ENCODE data around the gene ATAD3B.
A peak's percentile ranks its signal among the peaks of the same experiment; 100 is the strongest.

ATAD3B gene

DNA sequence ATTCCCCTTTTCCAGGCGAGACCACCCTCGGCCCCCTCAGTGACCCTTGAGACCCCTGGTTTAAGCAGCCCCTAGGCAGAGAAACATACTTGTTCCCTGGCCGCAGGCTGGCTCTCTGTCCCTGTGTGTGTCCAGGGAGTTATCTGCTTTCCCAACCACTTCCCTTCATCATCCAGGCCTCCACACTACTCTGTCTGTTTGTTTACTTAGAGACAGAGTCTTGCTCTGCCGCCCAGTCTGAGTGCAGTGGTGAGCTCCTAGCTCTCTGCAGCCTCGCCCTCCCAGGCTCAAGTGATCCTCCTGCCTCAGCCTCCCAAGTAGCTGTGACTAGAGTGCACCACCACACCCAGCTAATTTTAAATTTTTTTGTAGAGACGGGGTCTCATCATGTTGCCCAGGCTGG, 41.9 kb upstream of the ATAD3B start:
- in situ Hi-C loops (cut with HindIII; ENCODE audit: low pct_unique_long_range_greater_than_20kb, low sequenced_read_pairs): no loop called here

DNA sequence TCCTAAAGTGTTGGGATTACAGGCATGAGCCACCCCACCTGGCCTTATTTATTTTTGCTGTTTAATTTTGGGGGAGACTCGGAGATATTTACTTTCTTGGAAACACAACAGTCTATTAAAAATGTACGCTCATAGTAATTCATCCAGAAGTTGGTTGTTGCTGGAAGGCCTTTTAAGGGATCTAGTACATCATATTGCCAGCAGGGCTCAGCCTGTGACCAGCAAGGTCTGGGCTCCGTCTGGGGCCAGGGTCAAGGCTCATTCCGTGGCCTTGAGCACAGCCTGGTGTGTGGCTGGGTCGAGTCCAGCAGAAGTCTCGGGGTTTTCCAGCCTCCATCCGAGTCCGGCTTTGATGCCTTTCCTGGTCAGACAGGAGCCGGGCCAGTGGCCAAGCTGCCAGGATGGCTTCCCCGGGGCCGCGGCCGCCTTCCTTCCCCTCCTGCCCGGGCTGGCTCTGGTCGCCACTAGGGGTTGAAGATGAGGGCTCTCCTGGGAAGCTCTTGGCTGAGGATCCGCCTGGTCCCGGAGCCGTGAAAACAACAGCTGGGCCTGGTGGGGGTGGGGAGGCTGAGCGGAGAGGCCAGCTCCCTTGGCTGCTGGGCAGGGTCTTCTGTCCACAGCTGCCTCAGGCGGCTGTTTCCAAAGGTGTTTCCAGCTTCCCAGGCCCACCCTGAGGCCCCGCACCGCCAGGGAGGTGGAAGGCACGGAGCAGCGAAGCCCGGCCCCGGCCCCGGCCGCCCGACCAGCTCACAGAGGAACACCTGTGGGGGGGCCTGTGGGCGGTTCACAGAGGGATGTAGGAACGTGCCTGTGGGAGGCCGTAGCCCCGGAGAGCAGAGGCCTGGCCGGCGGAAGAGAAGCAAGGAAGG, 41.2 kb upstream of the ATAD3B start:
- peak in 1 of 2 experiments; percentile 78 for DNase-seq (ENCODE audit: low read depth in 1 of 2, low spot score in 1 of 2)
- TF ChIP-seq JUND (IDR thresholded peaks at IDR 0.05; ENCODE audit: low read depth): no peak
- in situ Hi-C loops (cut with HindIII; ENCODE audit: low pct_unique_long_range_greater_than_20kb, low sequenced_read_pairs): no loop called here

More for the DNA sequence above, 41.9 kb upstream of the ATAD3B start:
- TF ChIP-seq JUND (IDR thresholded peaks at IDR 0.05; ENCODE audit: low read depth): no peak
- DNase-seq (ENCODE audit: low read depth in 1 of 2, low spot score in 1 of 2): no peak

DNA sequence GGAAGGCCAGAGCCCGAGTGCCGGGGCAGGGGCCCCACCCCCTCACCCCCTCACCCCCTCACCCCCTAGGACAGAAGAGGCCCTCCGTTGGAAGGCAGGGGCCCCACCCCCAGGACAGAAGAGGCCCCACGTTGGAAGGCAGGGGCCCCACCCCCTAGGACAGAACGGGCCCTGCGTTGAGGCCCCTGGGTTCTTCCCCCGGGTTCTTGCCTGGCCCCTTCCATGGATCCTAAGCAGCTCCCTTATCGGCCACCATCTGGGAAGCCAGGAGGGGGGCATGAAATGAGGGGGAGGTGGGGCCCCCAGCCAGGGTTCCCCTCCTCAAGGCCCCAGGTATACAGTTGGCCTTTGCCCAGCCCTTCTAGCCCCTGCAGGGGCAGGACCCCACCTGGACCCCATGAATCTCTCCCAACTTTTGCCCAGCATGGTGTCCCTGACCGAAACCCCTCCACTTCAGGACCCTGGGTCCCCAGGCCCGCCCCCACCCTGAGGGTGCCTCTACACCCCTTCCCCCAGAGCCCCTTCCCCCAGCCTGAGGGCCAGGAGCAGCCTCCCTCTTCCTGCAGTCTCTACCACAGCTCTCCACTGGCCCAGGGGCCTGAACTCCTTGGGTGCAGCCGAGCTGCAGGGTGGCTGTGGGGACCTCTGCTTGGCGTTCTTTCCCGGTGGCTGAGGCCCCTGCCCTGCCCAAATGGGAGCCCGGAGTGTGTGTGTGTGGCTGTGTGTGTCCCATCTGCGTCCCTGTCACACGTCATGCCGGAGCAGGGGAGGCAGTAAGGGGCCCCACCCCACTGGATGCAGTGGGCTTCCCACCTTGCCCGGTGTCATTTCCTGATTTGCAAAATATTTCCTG, 40.3 kb upstream of the ATAD3B start:
- no peak for TF ChIP-seq JUND (IDR thresholded peaks at IDR 0.05; ENCODE audit: low read depth)
- in situ Hi-C loops (cut with HindIII; ENCODE audit: low pct_unique_long_range_greater_than_20kb, low sequenced_read_pairs): no loop called here
- no peak for DNase-seq (ENCODE audit: low read depth in 1 of 2, low spot score in 1 of 2)

DNA sequence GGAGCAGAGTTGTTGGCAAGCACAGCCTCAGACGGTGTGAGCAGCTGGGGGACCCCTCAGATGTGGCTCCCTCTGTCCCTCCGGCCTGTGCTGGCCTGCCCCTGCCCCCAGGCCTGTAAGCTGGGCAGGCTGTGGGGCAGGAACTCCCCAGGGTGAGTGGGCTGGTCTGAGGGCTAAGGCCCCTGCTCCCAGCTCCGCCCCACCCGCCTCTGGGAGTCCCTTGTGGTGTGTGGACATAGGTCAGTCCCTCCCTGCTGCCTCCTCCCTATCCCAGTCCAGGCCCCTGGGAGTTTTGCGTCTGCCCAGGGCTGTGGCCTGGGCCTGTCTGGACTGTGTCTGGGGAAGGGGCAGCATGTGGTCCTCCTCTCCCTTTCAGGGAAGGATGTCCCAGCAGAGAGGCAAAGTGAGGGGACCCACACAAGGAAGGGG, 39.7 kb upstream of the ATAD3B start:
- in situ Hi-C loops (cut with HindIII; ENCODE audit: low pct_unique_long_range_greater_than_20kb, low sequenced_read_pairs): no loop called here
- no peak for TF ChIP-seq JUND (IDR thresholded peaks at IDR 0.05; ENCODE audit: low read depth)
- peak in 1 of 2 experiments; percentile 70 for DNase-seq (ENCODE audit: low read depth in 1 of 2, low spot score in 1 of 2)

DNA sequence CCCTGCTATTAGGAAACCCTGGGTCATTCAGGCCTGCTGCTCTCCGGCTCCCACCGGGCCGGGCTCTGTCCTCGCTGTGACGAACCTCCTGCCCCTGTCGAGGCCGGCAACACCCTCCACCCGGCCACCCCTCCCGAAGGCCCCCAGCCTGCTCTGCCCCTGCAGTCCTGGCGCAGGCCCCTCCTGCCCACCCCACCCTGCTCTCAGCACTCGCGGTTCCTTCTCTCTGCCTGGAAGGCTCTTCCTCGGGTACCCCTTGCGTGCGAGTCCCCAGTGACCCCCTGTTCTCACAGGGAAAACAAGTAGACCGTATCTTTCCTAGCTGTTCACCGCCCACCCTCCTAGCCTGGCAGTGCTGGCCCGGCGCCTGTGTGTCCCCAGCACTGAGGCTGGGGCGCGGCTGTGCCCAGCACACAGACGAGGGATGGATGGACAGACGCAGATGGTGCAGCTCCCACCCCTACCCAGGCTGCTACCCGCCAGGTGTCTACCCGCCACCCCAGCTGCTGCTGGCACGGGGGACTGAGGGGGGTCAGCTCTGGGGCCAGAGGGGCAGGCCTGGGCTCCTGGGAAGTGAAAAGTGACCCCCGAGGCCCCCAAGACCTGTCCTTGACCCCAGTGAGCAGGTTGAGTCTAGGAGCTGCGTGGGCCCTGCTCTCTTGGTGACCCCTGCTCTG, 39.2 kb upstream of the ATAD3B start:
- no peak for DNase-seq (ENCODE audit: low read depth in 1 of 2, low spot score in 1 of 2)
- TF ChIP-seq JUND (IDR thresholded peaks at IDR 0.05; ENCODE audit: low read depth): no peak
- in situ Hi-C loops (cut with HindIII; ENCODE audit: low pct_unique_long_range_greater_than_20kb, low sequenced_read_pairs): no loop called here

- in situ Hi-C loops (cut with HindIII; ENCODE audit: low pct_unique_long_range_greater_than_20kb, low sequenced_read_pairs): no loop called here
- no peak for TF ChIP-seq JUND (IDR thresholded peaks at IDR 0.05; ENCODE audit: low read depth)
- peak; percentile 91 to 94 for DNase-seq (ENCODE audit: low read depth in 1 of 2, low spot score in 1 of 2)
These were observed 38.4 kb upstream of the ATAD3B start for GRCh38 chr1:1432951-1433803.

DNA sequence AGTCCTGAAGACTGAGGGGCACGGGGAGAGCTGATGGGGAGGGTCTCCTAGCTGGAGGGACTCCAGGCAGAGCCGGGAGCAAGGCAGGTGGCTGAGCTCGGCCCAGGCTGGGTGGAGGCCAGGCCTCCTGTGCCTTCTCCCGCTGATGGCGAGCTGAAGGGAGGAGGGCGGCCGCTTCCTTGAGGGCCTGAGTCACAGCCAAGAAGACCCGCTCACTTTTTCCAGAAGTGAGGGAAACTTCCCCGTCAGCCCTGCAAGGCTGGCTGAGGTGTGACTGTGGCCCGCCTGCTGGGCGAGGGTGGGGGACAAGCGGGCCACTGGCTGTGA, 37.8 kb upstream of the ATAD3B start:
- no peak for TF ChIP-seq JUND (IDR thresholded peaks at IDR 0.05; ENCODE audit: low read depth)
- DNase-seq (ENCODE audit: low read depth in 1 of 2, low spot score in 1 of 2): peak in 1 of 2 experiments; percentile 43
- in situ Hi-C loops (cut with HindIII; ENCODE audit: low pct_unique_long_range_greater_than_20kb, low sequenced_read_pairs): no loop called here

DNA sequence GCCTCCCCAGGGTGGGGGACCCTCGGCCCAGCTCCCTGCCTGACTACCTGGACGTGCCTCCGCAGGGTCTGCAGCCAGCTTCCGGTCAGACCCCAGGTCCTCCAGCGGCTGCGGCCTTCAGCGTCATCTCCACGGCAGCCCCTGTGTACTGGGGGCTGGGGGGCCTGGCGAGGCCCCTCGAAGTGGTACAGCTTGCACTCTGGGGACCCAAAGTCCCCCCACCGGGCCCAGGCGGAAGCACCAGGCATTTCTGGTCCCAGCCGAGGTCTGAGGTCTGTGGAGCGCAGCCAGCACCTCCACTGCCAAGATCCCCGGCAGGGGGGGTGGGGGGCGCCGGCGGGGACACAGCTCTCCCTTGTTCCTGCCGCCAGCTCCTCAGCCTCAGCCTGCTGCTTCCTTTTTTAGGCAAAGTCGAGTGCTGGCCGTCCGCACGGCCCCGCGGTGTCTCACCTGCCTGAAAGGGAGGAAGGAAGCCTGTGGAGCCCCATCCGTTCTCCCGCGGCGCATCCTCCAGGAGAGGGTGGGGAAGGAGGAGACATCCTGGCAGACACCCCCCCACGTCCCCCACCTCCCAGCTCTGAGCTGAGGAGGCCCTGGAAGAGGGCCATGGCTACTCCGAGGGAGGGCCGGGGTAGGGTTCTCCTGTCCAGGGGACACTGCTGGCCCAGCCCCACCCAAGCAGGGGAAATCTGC, 37.3 kb upstream of the ATAD3B start:
- in situ Hi-C loops (cut with HindIII; ENCODE audit: low pct_unique_long_range_greater_than_20kb, low sequenced_read_pairs): no loop called here
- no peak for TF ChIP-seq JUND (IDR thresholded peaks at IDR 0.05; ENCODE audit: low read depth)
- DNase-seq (ENCODE audit: low read depth in 1 of 2, low spot score in 1 of 2): peak in 1 of 2 experiments; percentile 51

GRCh38 chr1:1434824-1435105, 36.8 kb upstream of the ATAD3B start:
- DNase-seq (ENCODE audit: low read depth in 1 of 2, low spot score in 1 of 2): no peak
- no peak for TF ChIP-seq JUND (IDR thresholded peaks at IDR 0.05; ENCODE audit: low read depth)
- in situ Hi-C loops (cut with HindIII; ENCODE audit: low pct_unique_long_range_greater_than_20kb, low sequenced_read_pairs): no loop called here

DNA sequence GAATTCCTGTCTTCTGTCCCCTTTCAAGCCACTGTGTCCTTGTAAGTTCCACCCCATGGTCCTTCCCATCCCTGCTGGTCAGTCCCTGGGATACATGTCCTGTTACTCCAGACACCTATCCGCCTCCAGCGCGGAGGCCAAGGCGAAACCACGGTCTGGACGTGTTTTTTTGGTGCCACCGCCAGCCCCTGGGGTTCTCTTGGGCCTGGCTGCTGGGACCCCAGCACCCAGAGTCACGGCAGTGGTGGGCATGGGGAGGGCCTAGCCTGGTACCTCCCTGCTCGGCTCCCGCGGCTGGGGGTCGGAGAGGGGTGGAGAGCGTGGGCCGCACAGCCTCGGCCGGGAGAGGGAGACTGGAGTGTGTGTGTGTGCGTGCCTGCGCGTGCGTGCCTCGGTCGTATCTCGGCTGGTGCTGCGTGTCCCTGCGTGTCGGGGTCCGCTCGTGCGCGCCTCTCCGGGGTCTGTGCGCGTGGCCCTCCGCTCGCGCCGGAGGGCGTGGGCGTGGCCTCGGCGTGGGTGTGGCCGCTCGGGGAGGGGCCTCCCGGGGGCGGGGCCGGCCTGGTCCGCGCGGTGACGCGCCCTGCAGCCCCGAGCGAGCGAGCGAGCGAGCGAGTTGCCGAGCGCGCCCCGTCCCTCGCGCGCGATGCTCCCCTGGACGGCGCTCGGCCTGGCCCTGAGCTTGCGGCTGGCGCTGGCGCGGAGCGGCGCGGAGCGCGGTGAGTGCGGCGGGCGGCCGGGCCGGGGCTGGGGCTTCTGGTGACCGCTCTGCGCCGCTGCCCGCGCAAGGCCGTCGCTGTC, 36.3 kb upstream of the ATAD3B start, which contains the start of gene VWA1:
Gene VWA1, plus strand, starts transcription at position 585 of the 798 bp plus-strand sequence. Its CDS starts 59 bp downstream, at position 644.
- in situ Hi-C loops (cut with HindIII; ENCODE audit: low pct_unique_long_range_greater_than_20kb, low sequenced_read_pairs): no loop called here
- TF ChIP-seq JUND (IDR thresholded peaks at IDR 0.05; ENCODE audit: low read depth): no peak
- peak; percentile 84 to 93 for DNase-seq (ENCODE audit: low read depth in 1 of 2, low spot score in 1 of 2)

Measured in T47D (cell line).